Vagina (tissue), 2 donors: Measurements from ENCODE around the gene PYHIN1. TPM values are rescaled to one million over a fixed set of nuclear protein-coding genes. Genes with fewer than 3 reads are reported as not detected.

ENCODE experiments used
- DNase-seq, 2 donors: peaks; one replicate each; pipeline ENCODE4 v3.0.0-alpha.2; 2017; ENCODE audit errors: extremely low spot score in 2 of 2
- H3K27ac ChIP-seq: fragments of 200-600 bp; sonication (generic); one replicate; pipeline ENCODE4 v1.5.1; 2019
- H3K27me3 ChIP-seq: fragments of 200-600 bp; sonication (generic); one replicate; pipeline ENCODE4 v1.5.1; 2019
- H3K36me3 ChIP-seq, 2 donors: fragments of 200-600 bp; sonication (generic); one replicate each; pipeline ENCODE4 v1.5.1; 2017 to 2019
- H3K4me1 ChIP-seq: fragments of 200-600 bp; sonication (generic); one replicate; pipeline ENCODE4 v1.5.1; 2019
- H3K4me3 ChIP-seq, 2 donors: fragments of 200-600 bp; sonication (generic); 1 replicate in 1 of 2; 2 replicates in 1 of 2; pipeline ENCODE4 v1.5.1; 2016 to 2019
- H3K9me3 ChIP-seq: fragments of 200-600 bp; sonication (generic); one replicate; pipeline ENCODE4 v1.5.1; 2019
- POLR2A ChIP-seq, 2 donors: fragments of 450-650 bp; IDR thresholded peaks; one replicate each; pipeline ENCODE4 v1.6.1; 2017; ENCODE audit warnings: antibody characterized with exemption in 2 of 2, mild to moderate bottlenecking in 2 of 2, moderate library complexity in 2 of 2
- POLR2AphosphoS5 ChIP-seq, 2 donors: sonication (generic); formaldehyde crosslinking; IDR thresholded peaks; one replicate each; pipeline ENCODE4 v1.9.0; 2017; ENCODE audit warnings: antibody characterized with exemption in 2 of 2, mild to moderate bottlenecking in 2 of 2, low read depth in 1 of 2; ENCODE audit not compliant: insufficient read depth in 1 of 2
- intact Hi-C: fragments of 100-400 bp; cut with DNase I; formaldehyde crosslinking; loops from one replicate; pipeline ENCODE4 v1.15.1; 2023
- total RNA-seq: library from RNA; depleted of rRNA; stranded (reverse); fragments of >200 nt; gene quantifications from one replicate; pipeline ENCODE4 v1.2.3, GENCODE V29; 2016
- TF ChIP-seq, protein P1 (sequence below), 3 experiments: fragments of 450-650 bp in 2 of 3; fragments of 200-600 bp in 1 of 3; sonication (generic) in 1 of 3; IDR thresholded peaks; one replicate each; pipeline ENCODE4 v1.5.1; 2017 to 2019; ENCODE audit warnings: antibody characterized with exemption in 3 of 3, mild to moderate bottlenecking in 2 of 3, moderate library complexity in 2 of 3

The PYHIN1 gene
- total RNA-seq, 1 donor from 2014 or later, result 4.2 TPM

DNA sequence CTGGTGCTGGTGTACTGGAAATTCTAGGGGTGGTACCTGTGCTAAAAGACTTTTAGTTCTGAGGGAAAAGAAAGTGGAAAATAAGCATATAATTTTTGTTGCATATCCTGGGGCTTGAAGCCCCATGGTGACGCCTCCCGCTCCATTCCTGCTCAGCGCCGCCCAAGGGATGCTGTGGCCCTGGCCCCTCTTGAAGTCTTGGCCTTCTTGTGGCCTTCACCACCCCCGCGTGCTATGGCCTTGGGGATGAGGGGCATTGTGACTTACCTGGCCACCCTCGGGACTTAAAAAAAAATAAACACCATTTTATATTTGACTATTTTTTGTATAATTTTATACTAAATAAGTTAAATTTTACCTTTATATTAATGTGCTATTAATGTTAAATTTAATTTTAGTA, 93.7 kb downstream of the PYHIN1 start:
- Histone ChIP-seq H3K9me3 (no peaks in the 10 kb centered on the region), H3K27me3 (no peaks in the 10 kb centered on the region), H3K4me3 (no peak overlapping the region), H3K4me1 (peaks cover 38% of the 10 kb centered on the region), H3K36me3 (peaks cover 0 to 38% of the 10 kb centered on the region in 2 donors), H3K27ac (no peak overlapping the region)
- DNase-seq, result no peak
- intact Hi-C loops, result no loop called here
- no peak for TF ChIP-seq POLR2A (IDR thresholded peaks at IDR 0.05)
- TF ChIP-seq, protein P1, sequence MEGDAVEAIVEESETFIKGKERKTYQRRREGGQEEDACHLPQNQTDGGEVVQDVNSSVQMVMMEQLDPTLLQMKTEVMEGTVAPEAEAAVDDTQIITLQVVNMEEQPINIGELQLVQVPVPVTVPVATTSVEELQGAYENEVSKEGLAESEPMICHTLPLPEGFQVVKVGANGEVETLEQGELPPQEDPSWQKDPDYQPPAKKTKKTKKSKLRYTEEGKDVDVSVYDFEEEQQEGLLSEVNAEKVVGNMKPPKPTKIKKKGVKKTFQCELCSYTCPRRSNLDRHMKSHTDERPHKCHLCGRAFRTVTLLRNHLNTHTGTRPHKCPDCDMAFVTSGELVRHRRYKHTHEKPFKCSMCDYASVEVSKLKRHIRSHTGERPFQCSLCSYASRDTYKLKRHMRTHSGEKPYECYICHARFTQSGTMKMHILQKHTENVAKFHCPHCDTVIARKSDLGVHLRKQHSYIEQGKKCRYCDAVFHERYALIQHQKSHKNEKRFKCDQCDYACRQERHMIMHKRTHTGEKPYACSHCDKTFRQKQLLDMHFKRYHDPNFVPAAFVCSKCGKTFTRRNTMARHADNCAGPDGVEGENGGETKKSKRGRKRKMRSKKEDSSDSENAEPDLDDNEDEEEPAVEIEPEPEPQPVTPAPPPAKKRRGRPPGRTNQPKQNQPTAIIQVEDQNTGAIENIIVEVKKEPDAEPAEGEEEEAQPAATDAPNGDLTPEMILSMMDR (IDR thresholded peaks at IDR 0.05), result no peak
- no peak for TF ChIP-seq POLR2AphosphoS5 (IDR thresholded peaks at IDR 0.05; ENCODE audit: insufficient read depth in 1 of 2, low read depth in 1 of 2)

Other genes with a start within 250 kb of the PYHIN1 start
- 0.25 TPM for gene SPTA1, start 244.8 kb upstream of the PYHIN1 start, total RNA-seq
- gene OR6K2, start 230.9 kb upstream of the PYHIN1 start, total RNA-seq, result not detected
- gene OR6K3, start 210.8 kb upstream of the PYHIN1 start, total RNA-seq, result not detected
- gene OR6K6, start 176.8 kb upstream of the PYHIN1 start, total RNA-seq, result not detected
- gene OR6N1, start 159.4 kb upstream of the PYHIN1 start, total RNA-seq, result not detected
- gene OR6N2, start 150.3 kb upstream of the PYHIN1 start, total RNA-seq, result not detected
- 3.2 TPM for gene MNDA, start 100.2 kb upstream of the PYHIN1 start, total RNA-seq
- 101 TPM for gene IFI16, start 78.4 kb downstream of the PYHIN1 start, total RNA-seq
- not detected for gene AIM2, start 145.2 kb downstream of the PYHIN1 start, total RNA-seq
- 23.8 TPM for gene CADM3, start 240.1 kb downstream of the PYHIN1 start, total RNA-seq